Glutamatergic neuron (in vitro differentiated cells): Measurements from ENCODE around the gene KIF26B. TPM values are rescaled to one million over a fixed set of nuclear protein-coding genes. Genes with fewer than 3 reads are reported as not detected.

ENCODE experiments used
- DNase-seq: peaks from one replicate; pipeline ENCODE4 v3.0.0; 2022
- H3K27ac Mint-ChIP-seq: one replicate; pipeline ENCODE4 v1.8.0; 2020; ENCODE audit warnings: mild to moderate bottlenecking, mixed read lengths, inconsistent platforms; ENCODE audit not compliant: unreplicated experiment
- H3K27me3 Mint-ChIP-seq: one replicate; pipeline ENCODE4 v1.8.0; 2020; ENCODE audit warnings: mild to moderate bottlenecking, moderate library complexity, mixed read lengths, inconsistent platforms; ENCODE audit not compliant: unreplicated experiment
- H3K36me3 Mint-ChIP-seq: one replicate; pipeline ENCODE4 v1.8.0; 2020; ENCODE audit warnings: mild to moderate bottlenecking, mixed read lengths, inconsistent platforms; ENCODE audit not compliant: unreplicated experiment
- H3K4me1 Mint-ChIP-seq: one replicate; pipeline ENCODE4 v1.8.0; 2020; ENCODE audit warnings: mild to moderate bottlenecking, low read depth, mixed read lengths, inconsistent platforms; ENCODE audit not compliant: unreplicated experiment
- H3K4me3 Mint-ChIP-seq: one replicate; pipeline ENCODE4 v1.8.0; 2020; ENCODE audit warnings: mild to moderate bottlenecking, mixed read lengths, inconsistent platforms; ENCODE audit not compliant: unreplicated experiment
- H3K9me3 Mint-ChIP-seq: one replicate; pipeline ENCODE4 v1.8.0; 2020; ENCODE audit warnings: mild to moderate bottlenecking, moderate library complexity, mixed read lengths, inconsistent platforms; ENCODE audit not compliant: unreplicated experiment
- total RNA-seq: library from RNA; stranded (reverse); fragmentation: NEBNext Ultra II Directional; extraction: Animal tissue kit (Norgen Biotek cat#: 25700); gene quantifications from one replicate; pipeline ENCODE4 v1.2.1, GENCODE V29; 2021; ENCODE audit not compliant: unreplicated experiment
- TF ChIP-seq, protein P1 (sequence below): fragments of 200-600 bp; sonication (generic); IDR thresholded peaks from one replicate; pipeline ENCODE4 v1.5.0; 2021; ENCODE audit not compliant: partially characterized antibody, unreplicated experiment

The KIF26B gene
- total RNA-seq, 1 donor from 2014 or later = 2.4 TPM

DNA sequence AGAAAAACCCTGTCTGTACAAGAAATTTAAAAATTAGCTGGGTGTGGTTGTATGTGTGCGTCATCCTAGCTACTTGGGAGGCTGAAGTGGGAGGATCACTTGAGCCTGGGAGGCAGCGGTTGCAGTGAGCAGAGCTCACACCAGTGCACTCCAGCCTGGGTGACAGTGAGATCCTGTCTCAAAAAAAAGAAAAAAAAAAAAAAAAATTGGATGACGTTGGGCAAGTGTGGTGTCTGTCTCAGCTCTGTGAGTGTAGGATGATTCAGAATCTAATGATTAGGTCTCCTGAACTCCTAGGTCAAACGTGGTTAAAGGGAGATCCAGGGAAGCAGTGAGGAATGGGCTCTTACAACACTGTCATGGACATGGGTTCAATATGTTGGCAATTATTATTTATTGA, 435.9 kb downstream of the KIF26B start:
- TF ChIP-seq, protein P1, sequence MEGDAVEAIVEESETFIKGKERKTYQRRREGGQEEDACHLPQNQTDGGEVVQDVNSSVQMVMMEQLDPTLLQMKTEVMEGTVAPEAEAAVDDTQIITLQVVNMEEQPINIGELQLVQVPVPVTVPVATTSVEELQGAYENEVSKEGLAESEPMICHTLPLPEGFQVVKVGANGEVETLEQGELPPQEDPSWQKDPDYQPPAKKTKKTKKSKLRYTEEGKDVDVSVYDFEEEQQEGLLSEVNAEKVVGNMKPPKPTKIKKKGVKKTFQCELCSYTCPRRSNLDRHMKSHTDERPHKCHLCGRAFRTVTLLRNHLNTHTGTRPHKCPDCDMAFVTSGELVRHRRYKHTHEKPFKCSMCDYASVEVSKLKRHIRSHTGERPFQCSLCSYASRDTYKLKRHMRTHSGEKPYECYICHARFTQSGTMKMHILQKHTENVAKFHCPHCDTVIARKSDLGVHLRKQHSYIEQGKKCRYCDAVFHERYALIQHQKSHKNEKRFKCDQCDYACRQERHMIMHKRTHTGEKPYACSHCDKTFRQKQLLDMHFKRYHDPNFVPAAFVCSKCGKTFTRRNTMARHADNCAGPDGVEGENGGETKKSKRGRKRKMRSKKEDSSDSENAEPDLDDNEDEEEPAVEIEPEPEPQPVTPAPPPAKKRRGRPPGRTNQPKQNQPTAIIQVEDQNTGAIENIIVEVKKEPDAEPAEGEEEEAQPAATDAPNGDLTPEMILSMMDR = no peak
- Mint-ChIP-seq H3K36me3 (no peaks in the 10 kb centered on the region), H3K4me3 (no peak overlapping the region), H3K9me3 (peaks cover 2% of the 10 kb centered on the region), H3K4me1 (peaks cover 27% of the 10 kb centered on the region), H3K27me3 (peaks cover 6% of the 10 kb centered on the region), H3K27ac (peak overlapping the region; percentile 81)
- DNase-seq = no peak

DNA sequence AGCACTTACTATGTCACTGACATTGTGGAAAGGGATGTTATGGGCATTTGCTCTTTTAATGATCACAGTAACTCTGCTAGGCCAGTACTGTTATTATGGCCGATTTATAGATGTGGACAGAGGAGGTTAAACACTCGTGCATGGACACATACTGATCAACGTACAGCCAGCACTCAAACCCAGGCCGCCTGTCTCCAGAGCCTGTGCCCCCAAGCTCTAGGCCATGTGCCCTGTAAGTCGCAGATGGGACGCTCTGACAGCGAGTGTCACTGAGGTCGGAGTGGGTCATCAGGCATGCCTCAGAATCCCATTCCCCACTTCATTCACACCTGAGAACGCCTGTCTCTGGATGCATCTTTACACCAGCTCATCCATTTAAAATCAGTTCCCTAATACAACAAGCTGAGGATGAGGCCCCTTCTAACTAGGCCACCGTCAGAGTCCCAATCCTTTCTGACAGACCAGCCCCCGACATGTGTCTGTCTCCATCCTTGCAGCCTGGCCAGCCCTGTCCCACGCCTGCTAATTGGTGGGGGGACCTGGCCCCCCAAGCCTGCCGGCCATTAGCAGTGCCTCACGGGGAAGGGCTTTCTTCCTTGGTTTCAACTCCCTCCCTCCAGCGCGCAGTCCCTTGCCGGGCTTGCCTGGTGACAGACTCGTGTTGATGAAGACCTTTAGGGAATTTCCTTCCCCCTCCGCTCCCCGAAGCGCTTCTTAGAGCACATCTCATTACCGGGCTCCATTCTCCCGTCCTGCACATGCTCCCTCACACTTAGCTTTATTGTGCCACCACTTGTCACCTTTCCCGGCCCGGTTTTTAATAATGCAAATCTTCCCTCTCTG, 436.8 kb downstream of the KIF26B start:
- DNase-seq = peak; percentile 65
- H3K27me3 Mint-ChIP-seq = peaks cover 6% of the 10 kb centered on the region
- peaks cover 27% of the 10 kb centered on the region for H3K4me1 Mint-ChIP-seq
- TF ChIP-seq, protein P1 = no peak
- peak overlapping the region; percentile 82 for H3K27ac Mint-ChIP-seq
- peak overlapping the region; percentile 55 for H3K4me3 Mint-ChIP-seq
- peaks cover 2% of the 10 kb centered on the region for H3K9me3 Mint-ChIP-seq
- no peaks in the 10 kb centered on the region for H3K36me3 Mint-ChIP-seq

DNA sequence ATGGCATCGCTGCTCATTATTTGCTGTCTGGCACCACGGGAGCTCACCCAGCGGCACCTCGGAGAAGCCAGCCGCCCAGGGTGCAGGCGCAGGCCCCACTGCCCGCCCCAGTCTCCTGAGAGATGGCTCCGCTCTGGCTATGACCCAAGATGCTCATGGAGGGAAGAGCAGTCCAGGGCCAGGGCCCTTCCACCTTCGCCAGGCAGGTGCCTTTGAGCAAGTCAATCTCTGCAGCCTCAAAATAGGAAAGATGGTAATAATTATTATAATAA, 437.3 kb downstream of the KIF26B start:
- H3K36me3 Mint-ChIP-seq = no peaks in the 10 kb centered on the region
- TF ChIP-seq, protein P1 = no peak
- DNase-seq = no peak
- peak overlapping the region; percentile 82 for H3K27ac Mint-ChIP-seq
- H3K9me3 Mint-ChIP-seq = peaks cover 5% of the 10 kb centered on the region
- H3K4me3 Mint-ChIP-seq = peak overlapping the region; percentile 55
- H3K4me1 Mint-ChIP-seq = peaks cover 27% of the 10 kb centered on the region
- peaks cover 6% of the 10 kb centered on the region for H3K27me3 Mint-ChIP-seq

DNA sequence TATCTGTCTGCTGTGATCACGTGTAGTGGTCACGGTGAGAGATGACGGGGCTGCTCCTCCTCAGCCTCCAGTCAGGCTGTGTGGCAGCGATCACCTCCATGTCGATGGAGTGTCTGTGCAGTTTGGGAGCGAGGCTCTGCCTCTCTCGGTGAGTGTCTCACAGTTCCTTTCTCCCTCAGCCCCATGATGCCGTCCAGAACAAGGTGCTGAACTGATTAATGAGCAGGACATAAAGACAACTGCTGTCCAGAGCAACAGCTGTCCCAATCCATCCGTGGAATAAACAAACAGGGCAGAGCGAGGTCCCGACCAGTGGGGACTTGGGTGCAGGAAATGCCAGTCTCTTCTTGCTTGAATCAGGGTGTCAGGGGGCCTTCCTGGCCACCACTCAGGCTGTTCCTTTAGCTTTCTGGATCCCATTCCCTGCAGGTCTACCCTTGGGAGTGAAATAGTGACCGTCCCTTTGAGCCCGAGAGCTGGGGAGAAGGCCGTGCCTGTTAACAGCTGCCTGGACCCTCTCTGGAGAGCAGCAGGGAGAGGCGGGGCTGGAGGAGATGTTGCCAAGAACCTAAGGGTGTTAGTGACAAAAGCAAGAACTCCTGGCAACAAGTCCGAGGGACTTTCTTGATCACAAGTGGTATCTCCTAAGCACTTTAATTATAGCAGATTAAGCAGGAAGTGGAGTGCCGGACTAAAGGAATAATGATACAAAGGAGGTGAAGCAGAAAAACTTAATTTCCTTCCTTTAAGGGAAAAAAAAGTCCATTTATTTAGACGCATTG, 443.9 kb downstream of the KIF26B start:
- DNase-seq = no peak
- Mint-ChIP-seq H3K27me3 (no peaks in the 10 kb centered on the region), H3K27ac (no peak overlapping the region), H3K4me1 (peaks cover 3% of the 10 kb centered on the region), H3K4me3 (no peak overlapping the region), H3K9me3 (peaks cover 3% of the 10 kb centered on the region), H3K36me3 (no peaks in the 10 kb centered on the region)
- TF ChIP-seq, protein P1 = no peak
